KMS-11 (cell line): ENCODE data around the gene RBM44.
"Not testable (repeated sequence)": the region's sequence is repeated elsewhere in the genome, so short reads cannot be mapped to it uniquely, and the experiment has no call there.

Experiments used
- H2AFZ ChIP-seq: fragments of 200-600 bp; sonication (generic); 2 replicates; pipeline ENCODE4 v1.6.1; 2016; ENCODE audit warnings: antibody characterized with exemption, mixed run types, low read depth
- H3K27ac ChIP-seq: fragments of 200-600 bp; sonication (generic); 2 replicates; pipeline ENCODE4 v1.6.1; 2016; ENCODE audit warnings: mild to moderate bottlenecking, mixed run types
- H3K27me3 ChIP-seq: fragments of 200-600 bp; sonication (generic); 2 replicates; pipeline ENCODE4 v1.6.1; 2017; ENCODE audit warnings: mild to moderate bottlenecking, low read depth, mixed run types, moderate library complexity; ENCODE audit not compliant: insufficient read depth
- H3K36me3 ChIP-seq: fragments of 200-600 bp; sonication (generic); 2 replicates; pipeline ENCODE4 v1.6.1; 2017; ENCODE audit warnings: mild to moderate bottlenecking, mixed run types; ENCODE audit not compliant: insufficient read depth
- H3K4me1 ChIP-seq: fragments of 200-600 bp; sonication (generic); 2 replicates; pipeline ENCODE4 v1.6.1; 2016; ENCODE audit warnings: mild to moderate bottlenecking, low read depth, mixed run types; ENCODE audit not compliant: poor library complexity, severe bottlenecking
- H3K4me2 ChIP-seq: fragments of 200-600 bp; sonication (generic); 2 replicates; pipeline ENCODE4 v1.7.0; 2016; ENCODE audit warnings: mild to moderate bottlenecking, mixed run types
- H3K4me3 ChIP-seq: fragments of 200-600 bp; sonication (generic); IDR thresholded peaks from 2 replicates; pipeline ENCODE4 v1.6.1; 2017; ENCODE audit warnings: low read depth, low read length, mixed read lengths; ENCODE audit not compliant: insufficient read depth
- H3K79me2 ChIP-seq: fragments of 200-600 bp; sonication (generic); 2 replicates; pipeline ENCODE4 v1.6.1; 2016; ENCODE audit warnings: low read depth, mixed run types; ENCODE audit not compliant: insufficient read depth
- H3K9ac ChIP-seq: fragments of 200-600 bp; sonication (generic); 2 replicates; pipeline ENCODE4 v1.6.1; 2016; ENCODE audit warnings: mild to moderate bottlenecking, mixed run types
- H4K20me1 ChIP-seq: fragments of 200-600 bp; sonication (generic); 2 replicates; pipeline ENCODE4 v1.6.1; 2016; ENCODE audit warnings: mild to moderate bottlenecking, mixed run types; ENCODE audit not compliant: insufficient read depth
- CTCF ChIP-seq: fragments of 200-600 bp; sonication (generic); conservative IDR thresholded peaks from 2 replicates; pipeline ENCODE4 v1.6.1; 2017; ENCODE audit warnings: low read depth, mild to moderate bottlenecking, antibody characterized with exemption, low read length, moderate library complexity, mixed read lengths

RBM44 gene

GRCh38 chr2:237758185-237758584 is 40.4 kb upstream of the RBM44 start:
- Histone ChIP-seq H3K27me3 (no peaks in the 10 kb centered on the region), H3K4me3 (no peak overlapping the region), H2AFZ (no peak overlapping the region), H3K36me3 (0 out of 2 replicates have a peak, but pooled peaks cover 5% of the 10 kb centered on the region), H4K20me1 (no peaks in the 10 kb centered on the region), H3K27ac (no peak overlapping the region), H3K4me2 (no peak overlapping the region), H3K9ac (no peak overlapping the region), H3K4me1 (peaks cover 11% of the 10 kb centered on the region), H3K79me2 (no peaks in the 10 kb centered on the region)
- TF ChIP-seq CTCF: no peak

- Histone ChIP-seq H3K9ac (no peak overlapping the region), H3K27ac (no peak overlapping the region), H3K4me3 (no peak overlapping the region), H4K20me1 (no peaks in the 10 kb centered on the region), H2AFZ (no peak overlapping the region), H3K4me2 (no peak overlapping the region), H3K79me2 (no peaks in the 10 kb centered on the region), H3K27me3 (no peaks in the 10 kb centered on the region), H3K4me1 (peaks cover under 1% of the 10 kb centered on the region), H3K36me3 (0 out of 2 replicates have a peak, but pooled peaks cover under 1% of the 10 kb centered on the region)
- TF ChIP-seq CTCF: no peak
These were observed 39.4 kb upstream of the RBM44 start for GRCh38 chr2:237759176-237759575.

- no peak for TF ChIP-seq CTCF
These were observed 37.8 kb upstream of the RBM44 start for GRCh38 chr2:237760506-237761502.

GRCh38 chr2:237762291-237763182 is 36.0 kb upstream of the RBM44 start:
- not testable (repeated sequence) for H2AFZ ChIP-seq, H3K9ac ChIP-seq, H3K27ac ChIP-seq, H3K27me3 ChIP-seq, H3K79me2 ChIP-seq, H3K4me2 ChIP-seq, H3K36me3 ChIP-seq, H3K4me1 ChIP-seq, H4K20me1 ChIP-seq, H3K4me3 ChIP-seq

More at GRCh38 chr2:237760506-237761502, 37.8 kb upstream of the RBM44 start:
- no peaks in the 10 kb centered on the region for H3K36me3 ChIP-seq
- no peaks in the 10 kb centered on the region for H3K79me2 ChIP-seq
- H3K4me2 ChIP-seq: no peak overlapping the region
- no peak overlapping the region for H3K9ac ChIP-seq
- no peak overlapping the region for H3K4me3 ChIP-seq
- H4K20me1 ChIP-seq: no peaks in the 10 kb centered on the region
- no peaks in the 10 kb centered on the region for H3K27me3 ChIP-seq
- H3K4me1 ChIP-seq: no peaks in the 10 kb centered on the region
- no peak overlapping the region for H2AFZ ChIP-seq
- H3K27ac ChIP-seq: no peak overlapping the region
